SU-DHL-6 (cell line): ENCODE results near the gene GRID2.

Source experiments
- CTCF ChIP-seq: fragments of 200-600 bp; sonication (generic); IDR thresholded peaks from one replicate; pipeline ENCODE4 v1.5.1; 2017; ENCODE audit warnings: antibody characterized with exemption, mild to moderate bottlenecking, low read length, moderate library complexity; ENCODE audit not compliant: insufficient read depth, poor library complexity, severe bottlenecking
- EZH2phosphoT487 ChIP-seq: fragments of 200-600 bp; sonication (generic), shearing (Covaris generic); conservative IDR thresholded peaks from 2 replicates; pipeline ENCODE4 v1.6.1; 2018; ENCODE audit warnings: mild to moderate bottlenecking, antibody characterized with exemption, low read length, moderate library complexity, mixed read lengths

GRCh38 chr4:93373893-93374860 is 1070.4 kb downstream of the GRID2 start:
- TF ChIP-seq CTCF (no peak), EZH2phosphoT487 (no peak)
